ENCODE measurements around the gene HSBP1L1.
"Not testable (repeated sequence)": the region's sequence is repeated elsewhere in the genome, so short reads cannot be mapped to it uniquely, and the experiment has no call there.

The HSBP1L1 gene

DNA sequence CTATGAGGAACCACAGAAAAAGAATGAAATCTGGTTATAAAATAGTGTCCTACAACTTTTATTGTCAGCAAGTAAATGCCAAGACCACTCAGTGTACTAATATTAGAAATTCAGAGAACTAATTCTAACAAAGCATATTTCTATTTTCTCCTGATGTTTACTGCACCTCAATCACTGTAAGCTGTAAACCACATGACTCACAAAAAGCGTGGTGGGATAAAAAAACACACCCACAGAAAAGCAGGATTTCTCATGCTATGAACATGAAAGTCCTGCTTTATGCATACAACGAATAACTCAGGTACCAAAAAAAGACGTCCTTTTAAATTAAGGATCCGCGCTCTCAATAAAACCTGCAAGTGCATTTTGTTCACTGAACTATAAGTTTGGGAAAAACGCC is 23.1 kb downstream of the HSBP1L1 start:
- DNase-seq (ENCODE audit: low read depth): no peak

DNA sequence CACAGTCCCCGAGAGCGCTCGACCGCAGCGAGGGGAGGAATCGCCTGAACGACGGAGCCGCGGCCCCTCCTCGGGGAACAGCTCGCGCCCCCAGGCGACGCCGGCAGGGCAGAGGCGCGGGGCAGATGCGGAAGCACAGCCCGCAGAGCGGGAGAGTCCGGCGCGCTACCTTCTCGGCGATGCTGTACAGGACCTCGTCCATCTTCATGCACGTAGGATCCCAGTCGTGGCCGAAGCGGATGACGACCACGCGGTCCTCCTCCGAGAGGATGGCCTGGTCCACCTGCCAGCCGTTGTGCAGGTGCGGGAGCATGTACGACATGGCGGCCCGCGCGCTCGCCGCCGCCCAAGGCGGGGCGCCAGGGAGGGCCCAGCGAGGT is 23.6 kb downstream of the HSBP1L1 start:
- peak; percentile 48 for DNase-seq (ENCODE audit: low read depth)

DNA sequence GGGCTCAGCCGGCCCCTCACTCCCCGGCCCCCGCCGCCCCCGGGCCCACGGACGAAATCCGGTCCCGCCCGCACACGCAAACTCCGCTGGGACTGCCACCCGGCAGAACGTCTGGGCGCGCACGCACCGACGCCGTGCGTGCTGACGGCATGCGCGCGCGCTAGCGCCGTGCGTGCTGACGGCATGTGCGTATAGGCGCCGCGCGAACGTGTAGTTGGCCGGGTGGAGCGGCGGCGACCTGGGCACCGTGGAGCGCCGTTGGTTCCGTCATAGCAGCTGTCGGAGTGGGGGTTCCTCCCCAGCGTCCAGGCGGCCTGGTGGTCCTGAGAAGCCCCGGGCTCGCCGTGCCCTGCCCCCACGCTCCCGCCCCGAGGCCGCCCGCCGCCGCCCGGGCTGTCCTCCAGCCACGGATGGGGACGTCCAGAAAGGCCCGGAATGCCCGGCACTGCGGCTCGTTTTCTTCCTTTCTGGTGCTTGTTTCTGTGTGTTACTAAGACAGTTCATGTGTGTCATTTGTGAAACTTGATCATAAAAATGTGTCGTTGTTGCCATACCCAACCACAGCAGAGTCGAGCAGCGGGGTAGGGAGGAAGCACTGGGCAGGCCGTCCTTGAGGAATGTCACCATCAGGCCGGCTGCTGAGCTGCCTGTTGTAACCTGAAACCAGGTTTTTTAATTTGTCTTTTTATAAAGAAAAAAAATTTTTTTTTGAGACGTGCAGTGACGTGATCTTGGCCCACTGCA is 24.2 kb downstream of the HSBP1L1 start, which contains the start of gene TXNL4A:
TXNL4A (minus strand) TSS at position 113 of the 744 bp plus-strand sequence. CDS start 171 bp downstream, outside the sequence.
- DNase-seq (ENCODE audit: low read depth): peak; percentile 80

DNA sequence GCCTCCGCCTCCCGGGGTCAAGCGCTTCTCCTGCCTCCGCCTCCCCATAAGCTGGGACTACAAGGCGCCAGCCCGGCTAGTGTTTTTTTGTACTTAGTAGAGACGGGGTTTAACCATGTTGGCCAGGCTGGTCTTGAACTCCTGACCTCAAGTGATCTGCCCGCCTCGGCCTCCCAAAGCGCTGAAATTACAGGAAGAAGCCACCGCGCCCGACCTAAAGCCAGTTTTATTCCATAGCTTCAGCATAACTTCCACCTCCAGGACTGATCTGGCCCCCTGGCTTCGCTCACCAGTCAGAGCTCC is 24.7 kb downstream of the HSBP1L1 start:
- no peak for DNase-seq (ENCODE audit: low read depth)

DNA sequence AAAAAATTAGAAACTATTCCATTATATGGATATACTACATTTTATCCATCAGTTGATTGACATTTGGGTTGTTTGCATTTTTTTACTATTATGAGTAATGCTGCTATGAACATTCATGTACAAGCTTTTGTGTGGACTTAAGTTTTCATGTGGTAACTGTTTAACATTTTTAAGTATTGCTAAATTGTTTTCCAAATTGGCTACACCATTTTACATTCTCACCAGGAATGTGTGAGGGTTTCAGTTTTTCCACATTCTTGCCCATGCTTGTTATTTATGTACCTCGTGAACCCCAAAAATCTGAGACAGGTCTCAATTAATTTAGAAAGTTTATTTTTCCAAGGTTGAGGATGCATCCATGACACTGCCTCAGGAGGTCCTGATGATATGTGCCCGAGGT is 27.1 kb downstream of the HSBP1L1 start:
- DNase-seq (ENCODE audit: low read depth): no peak

DNA sequence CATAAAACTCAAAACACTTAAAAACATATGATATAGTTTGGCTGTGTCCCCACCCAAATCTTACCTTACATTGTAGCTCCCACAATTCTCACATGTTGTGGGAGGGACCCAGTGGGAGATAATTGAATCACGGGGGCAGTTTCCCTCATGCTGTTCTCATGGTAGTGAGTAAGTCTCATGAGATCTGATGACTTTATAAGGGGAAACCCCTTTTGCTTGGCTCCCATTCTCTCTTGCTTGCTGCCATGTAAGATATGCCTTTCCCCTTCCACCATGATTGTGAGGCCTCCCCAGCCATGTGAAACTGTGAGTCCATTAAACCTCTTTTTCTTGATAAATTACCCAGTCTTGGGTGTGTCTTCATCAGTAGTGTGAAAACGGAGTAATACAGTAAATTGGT is 35.3 kb downstream of the HSBP1L1 start:
- not testable (repeated sequence) for DNase-seq (ENCODE audit: low read depth)

DNA sequence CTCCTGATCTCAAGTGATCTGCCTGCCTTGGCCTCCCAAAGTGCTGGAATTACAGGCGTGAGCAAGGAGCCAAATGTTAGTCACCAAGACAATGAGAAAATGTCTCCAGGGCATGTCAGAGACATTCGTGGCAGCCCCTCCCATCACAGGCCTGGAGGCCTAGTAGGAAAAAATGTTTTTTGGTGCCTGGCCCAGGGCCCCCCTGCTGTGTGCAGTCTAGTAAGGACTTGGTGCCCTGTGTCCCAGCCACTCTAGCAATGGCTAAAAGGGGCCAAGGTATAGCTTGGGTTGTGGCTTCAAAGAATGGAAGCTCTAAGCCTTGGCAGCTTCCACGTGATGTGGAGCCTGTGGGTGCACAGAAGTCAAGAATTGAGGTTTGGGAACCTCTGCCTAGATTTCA is 36.4 kb downstream of the HSBP1L1 start:
- DNase-seq (ENCODE audit: low read depth): no peak

DNA sequence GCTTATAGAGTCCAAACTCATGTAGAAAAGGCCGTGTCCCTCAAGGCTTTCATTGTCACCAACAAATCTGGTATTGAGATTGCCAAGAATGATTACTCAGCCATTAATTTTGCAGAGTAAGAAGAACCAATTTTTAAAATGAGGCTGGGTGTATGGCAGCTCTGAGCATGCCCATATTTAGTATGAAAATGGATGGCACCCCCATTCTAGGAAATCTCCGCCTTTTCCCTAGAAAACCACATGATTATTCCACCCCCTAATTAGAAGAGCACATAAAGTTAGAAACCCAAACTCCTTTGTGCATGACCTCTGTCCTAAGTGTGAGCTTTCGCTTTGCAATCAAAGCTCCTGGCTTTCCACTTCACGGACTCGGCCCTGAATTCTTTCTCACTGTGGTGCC is 38.0 kb downstream of the HSBP1L1 start:
- no peak for DNase-seq (ENCODE audit: low read depth)

DNA sequence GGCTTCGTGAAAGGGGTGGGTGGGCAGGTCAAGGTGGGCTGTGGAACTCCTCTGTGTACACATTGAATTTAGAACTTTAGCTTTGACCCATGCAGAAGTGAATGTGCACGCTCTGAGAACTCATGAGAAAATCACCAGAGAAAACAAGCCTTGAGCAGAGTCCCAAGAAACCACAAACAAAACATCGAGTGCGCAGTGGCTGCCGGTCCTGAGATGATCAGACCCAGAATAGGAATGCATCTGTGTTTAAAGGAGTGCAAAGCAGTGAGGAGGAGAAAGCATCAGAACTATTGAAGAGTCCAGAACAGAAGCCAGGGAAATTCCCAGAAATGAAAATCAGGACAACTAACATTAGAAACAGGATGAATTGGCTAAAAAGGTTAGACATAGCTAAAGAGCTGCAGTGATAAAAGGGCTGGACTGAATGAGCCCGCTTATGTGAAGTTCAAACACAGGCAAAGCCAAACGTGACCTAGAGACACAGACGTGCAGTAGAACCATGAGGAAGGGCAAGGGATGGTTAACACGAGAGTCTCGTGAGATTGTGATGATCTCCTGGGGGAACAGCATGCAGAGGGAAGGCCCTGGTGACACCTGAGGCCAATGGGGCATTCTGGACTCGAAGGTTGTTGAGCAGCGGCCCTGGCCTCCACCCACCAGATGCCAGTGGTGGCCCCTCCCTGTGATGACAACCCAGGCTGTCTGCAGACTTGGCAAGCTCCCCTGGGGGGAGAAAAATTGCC is 40.3 kb downstream of the HSBP1L1 start:
- no peak for DNase-seq (ENCODE audit: low read depth)

DNA sequence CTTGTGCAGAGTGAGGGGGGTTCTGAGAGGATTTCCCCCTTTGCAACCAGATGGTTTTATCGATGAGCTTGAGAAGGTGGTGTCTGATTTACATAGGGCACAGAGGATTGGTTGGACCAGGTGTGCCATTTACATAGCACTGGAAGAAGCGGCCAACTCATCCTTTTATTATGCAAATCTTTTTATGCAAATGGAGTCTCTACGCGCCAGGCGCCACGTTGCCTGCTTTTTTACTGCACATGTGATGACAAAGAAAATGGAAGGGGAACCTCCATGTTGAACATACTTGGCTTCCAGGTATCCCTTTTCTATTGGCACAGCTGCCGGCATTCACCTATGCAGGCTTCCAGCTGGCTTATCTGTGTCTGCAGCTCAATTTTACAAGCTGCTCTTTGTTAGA is 42.3 kb downstream of the HSBP1L1 start:
- no peak for DNase-seq (ENCODE audit: low read depth)

DNA sequence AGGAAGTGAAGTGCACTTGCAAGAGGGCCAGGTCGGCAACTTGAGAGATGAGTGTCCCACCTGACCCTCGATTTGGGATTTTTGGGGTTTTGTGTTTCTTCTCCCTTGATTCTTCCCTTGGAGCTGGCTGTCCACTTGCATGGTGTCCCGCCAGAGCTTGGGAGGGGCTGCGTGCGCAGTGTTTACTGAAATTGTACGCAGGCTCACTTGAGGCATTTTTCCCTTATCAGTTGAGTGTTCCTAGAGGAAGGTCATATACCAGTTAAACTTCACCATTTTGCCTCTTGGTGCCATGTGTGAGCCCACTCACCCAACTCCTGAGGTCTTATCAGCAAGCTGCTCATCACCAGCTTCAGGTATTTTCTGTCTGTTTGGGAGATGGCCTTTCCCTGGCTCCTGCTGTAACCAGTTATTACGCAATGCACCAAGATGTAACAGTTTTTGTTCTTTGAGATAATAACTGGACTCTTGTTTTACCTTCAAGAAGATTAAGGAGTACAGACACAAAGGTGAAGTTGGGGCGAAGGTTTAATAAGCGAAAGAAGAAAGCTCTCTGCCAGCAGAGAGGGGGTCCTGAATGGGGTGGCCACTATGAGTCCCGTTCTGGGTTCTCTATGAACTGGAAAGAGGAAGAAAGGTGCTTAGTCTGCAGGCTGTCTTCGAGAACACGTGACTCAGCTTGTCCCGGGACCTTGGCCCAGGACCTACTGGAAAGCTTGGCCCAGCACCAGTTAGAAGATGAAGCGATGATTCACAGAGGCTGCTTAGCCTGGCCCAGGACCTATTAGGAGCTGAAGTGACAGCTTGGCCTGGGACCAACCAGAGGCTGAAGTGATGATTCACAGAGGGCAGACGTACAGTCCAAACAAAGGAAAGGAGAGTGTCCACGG is 45.5 kb downstream of the HSBP1L1 start:
- DNase-seq (ENCODE audit: low read depth): no peak

DNA sequence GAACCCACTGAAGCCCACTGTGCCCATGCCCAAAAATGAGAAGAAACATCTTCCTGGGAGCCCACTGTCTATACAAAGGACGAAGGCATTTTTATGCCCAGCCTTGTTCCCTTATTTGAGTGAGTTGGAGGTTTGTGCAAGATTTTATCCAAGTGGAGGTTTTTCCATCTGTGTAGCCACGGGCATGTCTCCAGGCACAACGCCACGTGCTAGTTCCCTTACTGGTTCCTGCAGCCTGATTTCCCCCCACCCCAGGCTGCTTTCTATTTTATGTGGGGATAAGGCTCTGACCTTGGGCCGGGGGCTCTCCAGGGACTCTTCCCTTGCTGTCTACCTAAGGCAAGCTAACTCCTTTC is 46.1 kb downstream of the HSBP1L1 start:
- no peak for DNase-seq (ENCODE audit: low read depth)

DNA sequence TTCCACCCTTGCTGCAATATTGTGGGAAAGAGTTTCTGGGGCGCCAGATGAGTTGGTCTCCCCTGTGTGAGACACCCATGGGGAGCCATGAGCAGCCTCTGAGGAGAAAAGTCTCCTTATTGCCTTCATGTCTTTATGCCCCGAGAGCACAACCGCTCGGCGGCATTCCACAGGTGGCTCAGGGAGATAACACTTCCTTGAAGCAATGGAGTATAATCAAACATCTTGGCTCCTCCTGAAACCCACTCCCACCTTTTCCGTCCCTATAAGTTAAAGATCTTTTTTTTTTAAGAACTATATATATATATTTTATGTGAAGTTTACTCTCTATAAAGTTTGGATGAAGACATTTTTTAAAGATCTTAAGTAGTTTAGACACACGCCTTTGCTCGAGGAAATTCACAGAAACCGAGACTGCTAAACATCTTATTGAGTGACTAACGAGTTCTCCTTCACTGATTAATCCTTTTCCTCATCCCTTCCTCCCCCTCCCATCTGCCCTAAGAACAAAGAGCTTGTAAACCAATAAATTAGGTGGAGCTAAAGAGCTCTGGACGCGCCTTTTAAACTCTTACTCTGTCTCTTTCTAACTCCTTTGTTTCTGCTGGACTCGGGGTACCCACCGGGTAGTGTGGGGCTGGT is 47.2 kb downstream of the HSBP1L1 start:
- DNase-seq (ENCODE audit: low read depth): not testable (repeated sequence)

DNA sequence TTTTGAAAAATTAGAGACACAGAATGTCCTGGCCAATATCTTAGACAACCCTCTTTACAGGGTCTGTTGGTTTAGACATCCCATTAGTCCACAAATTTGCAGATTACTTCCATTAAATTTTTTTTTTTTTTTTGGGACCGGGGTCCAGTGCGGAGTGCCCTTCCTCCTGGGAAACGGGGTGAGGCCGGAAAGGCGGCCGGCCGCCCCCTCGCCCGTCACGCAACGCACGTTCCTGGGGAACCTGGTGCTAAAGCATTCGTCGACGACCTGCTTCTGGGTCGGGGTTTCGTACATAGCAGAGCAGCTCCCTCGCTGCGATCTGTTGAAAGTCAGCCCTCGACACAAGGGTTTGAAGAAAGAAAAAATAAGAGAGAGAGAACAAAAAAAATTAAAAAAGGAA is 48.3 kb downstream of the HSBP1L1 start:
- DNase-seq (ENCODE audit: low read depth): no peak

Measured in stimulated activated CD8-positive, alpha-beta memory T cell treated with anti-CD3 and anti-CD28 coated beads, Interleukin-4, amount 100 ng/mL, for 24 hours (primary cell).